ENCODE measurements around the gene THEM5.
"Not testable (repeated sequence)": the region's sequence is repeated elsewhere in the genome, so short reads cannot be mapped to it uniquely, and the experiment has no call there.

Gene THEM5

DNA sequence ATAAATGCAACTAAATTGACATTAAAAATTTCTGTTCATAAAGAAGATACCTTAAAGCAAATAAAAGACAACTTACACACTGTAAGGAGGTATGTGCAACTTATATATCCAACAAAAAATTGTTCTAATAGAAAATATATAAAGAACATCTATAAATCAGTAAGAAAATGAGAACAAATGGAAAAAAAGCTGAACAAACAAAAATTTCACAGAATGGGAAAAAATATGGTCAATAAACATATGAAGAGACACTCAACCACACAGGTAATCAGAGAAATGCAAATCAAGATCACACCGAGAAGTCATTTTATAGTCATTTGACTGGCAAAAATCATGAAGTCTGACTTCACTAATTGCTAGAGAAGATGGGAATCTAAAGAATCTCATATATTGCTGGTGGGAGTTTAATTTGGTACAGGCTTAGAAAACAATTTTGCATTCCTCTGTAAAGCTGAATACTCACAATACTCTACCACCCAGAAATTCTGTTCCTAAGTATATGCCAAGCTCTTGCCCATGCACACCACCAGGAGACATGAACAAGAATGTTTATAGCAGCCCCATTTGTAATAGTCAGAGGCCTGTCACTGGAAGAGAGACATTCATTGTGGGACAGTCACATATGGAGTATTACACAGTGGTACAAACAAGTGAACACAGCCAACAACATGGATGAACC is 22.0 kb upstream of the THEM5 start:
- TF ChIP-seq, protein P1, sequence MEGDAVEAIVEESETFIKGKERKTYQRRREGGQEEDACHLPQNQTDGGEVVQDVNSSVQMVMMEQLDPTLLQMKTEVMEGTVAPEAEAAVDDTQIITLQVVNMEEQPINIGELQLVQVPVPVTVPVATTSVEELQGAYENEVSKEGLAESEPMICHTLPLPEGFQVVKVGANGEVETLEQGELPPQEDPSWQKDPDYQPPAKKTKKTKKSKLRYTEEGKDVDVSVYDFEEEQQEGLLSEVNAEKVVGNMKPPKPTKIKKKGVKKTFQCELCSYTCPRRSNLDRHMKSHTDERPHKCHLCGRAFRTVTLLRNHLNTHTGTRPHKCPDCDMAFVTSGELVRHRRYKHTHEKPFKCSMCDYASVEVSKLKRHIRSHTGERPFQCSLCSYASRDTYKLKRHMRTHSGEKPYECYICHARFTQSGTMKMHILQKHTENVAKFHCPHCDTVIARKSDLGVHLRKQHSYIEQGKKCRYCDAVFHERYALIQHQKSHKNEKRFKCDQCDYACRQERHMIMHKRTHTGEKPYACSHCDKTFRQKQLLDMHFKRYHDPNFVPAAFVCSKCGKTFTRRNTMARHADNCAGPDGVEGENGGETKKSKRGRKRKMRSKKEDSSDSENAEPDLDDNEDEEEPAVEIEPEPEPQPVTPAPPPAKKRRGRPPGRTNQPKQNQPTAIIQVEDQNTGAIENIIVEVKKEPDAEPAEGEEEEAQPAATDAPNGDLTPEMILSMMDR (IDR thresholded peaks at IDR 0.05; ENCODE audit: extremely low read depth, missing control alignments) = no peak
- DNase-seq (ENCODE audit: low spot score) = no peak

DNA sequence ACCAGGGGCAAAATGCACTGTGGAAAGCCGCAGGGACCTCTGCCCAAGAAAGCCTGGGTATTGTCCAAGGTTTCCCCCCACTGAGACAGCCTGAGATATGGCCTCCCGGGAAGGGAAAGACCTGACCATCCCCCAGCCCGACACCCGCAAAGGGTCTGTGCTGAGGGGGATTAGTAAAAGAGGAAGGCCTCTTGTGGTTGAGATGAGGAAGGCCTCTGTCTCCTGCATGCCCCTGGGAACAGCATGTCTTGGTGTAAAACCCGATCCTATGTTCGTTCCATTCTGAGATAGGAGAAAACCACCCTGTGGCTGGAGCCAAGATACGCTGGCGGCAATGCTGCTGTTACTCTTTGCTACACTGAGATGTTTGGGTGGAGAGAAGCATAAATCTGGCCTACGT is 19.3 kb upstream of the THEM5 start:
- DNase-seq (ENCODE audit: low spot score) = not testable (repeated sequence)

DNA sequence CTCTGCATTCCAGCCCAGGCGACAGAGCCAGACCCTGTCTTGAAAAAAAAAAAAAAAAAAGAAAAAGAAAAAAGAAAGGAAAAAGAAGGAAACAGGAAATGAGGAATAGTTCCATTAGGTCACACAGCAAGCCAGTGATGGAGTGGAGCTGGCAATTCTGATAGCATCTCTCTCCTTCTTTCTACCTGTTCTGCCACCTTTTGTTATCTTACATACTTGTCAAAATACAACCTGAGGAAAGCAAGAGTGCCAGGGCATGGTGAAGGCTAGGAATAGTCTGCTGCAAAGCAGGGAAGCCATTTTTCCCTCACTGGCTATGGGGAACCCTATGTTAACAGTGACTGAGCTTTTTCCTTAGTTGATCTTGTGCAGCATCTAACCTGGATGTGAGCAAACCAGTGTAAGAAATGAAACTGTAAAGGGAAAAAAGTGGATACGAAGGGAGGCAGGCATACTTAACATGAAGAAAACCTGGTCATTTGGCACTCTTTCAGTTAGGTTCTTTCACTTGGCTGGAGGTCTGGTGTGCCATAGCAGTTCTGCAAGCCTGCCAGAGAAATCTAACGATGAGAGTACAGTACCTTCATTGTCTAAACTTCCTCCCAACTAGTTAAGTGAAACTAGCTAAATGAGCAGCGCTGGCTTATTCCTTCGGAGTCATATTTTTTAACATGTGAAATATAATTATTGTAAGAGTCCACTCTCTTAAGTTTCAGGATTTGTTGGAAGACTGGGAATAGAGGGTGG is 17.9 kb upstream of the THEM5 start:
- TF ChIP-seq, protein P1 (IDR thresholded peaks at IDR 0.05; ENCODE audit: extremely low read depth, missing control alignments) = no peak
- DNase-seq (ENCODE audit: low spot score) = no peak

DNA sequence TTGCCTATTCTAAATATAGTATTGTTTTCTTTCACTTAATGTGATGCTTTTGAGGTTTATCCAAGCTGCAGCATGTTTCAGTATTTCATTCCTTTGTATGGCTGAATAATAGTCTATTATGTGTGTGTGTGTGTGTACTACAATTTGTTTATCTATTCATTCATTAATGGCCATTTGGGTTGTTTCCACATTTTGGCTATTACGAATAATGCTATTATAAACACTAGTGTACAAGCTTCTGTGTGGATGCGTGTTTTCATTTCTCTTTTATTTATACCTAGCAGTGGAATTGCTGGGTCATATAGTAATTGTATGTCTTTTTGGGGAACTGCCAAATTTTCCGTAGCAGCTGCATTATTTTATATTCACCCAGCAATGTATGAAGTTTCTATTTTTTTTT is 15.0 kb upstream of the THEM5 start:
- TF ChIP-seq, protein P1 (IDR thresholded peaks at IDR 0.05; ENCODE audit: extremely low read depth, missing control alignments) = no peak
- no peak for DNase-seq (ENCODE audit: low spot score)

DNA sequence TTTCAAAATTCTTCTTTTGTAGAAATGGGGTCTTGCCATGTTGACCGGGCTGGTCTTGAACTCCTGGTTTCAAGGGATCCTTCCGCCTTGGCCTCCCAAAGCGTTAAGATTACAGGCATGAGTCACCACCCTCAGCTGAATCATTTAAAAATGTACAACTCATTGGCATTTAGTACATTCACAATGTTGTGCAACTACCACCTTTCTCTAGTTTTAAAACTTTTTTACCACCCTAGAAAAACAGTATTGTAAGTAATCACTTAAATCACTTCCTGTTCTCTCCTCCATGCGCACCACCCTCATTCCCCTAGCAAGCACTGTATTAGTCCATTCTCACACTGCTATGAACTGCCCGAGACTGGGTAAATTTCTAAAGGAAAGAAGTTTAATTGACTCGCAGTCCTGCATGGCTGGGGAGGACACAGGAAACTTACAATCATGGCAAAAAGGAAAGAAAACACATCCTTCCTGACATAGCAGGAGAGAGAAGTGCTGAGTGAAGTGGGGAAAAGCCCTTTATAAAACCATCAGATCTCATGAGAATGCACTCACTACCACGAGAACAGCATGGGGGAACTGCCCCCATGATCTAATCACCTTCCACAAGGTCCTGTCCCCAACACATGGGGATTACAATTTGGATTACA is 14.4 kb upstream of the THEM5 start:
- TF ChIP-seq, protein P1 (IDR thresholded peaks at IDR 0.05; ENCODE audit: extremely low read depth, missing control alignments) = no peak
- no peak for DNase-seq (ENCODE audit: low spot score)

DNA sequence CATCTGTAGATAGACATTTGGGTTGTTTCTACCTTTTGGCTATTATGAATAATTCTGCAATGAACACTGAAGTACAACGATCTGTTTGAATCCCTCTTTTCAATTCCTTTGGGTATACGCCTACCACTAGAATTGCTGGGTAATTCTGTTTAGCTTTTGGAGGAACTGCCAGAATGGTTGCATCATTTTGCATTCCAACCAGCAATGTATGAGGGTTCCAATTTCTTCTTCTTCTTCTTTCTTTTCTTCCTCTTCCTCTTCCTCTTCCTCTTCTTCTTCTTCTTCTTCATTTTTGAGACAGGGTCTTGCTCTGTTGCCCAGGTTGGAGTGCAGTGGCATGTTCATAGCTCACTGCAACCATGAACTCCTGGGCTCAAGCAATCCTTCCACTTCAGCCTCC is 13.8 kb upstream of the THEM5 start:
- TF ChIP-seq, protein P1 (IDR thresholded peaks at IDR 0.05; ENCODE audit: extremely low read depth, missing control alignments) = no peak
- no peak for DNase-seq (ENCODE audit: low spot score)

DNA sequence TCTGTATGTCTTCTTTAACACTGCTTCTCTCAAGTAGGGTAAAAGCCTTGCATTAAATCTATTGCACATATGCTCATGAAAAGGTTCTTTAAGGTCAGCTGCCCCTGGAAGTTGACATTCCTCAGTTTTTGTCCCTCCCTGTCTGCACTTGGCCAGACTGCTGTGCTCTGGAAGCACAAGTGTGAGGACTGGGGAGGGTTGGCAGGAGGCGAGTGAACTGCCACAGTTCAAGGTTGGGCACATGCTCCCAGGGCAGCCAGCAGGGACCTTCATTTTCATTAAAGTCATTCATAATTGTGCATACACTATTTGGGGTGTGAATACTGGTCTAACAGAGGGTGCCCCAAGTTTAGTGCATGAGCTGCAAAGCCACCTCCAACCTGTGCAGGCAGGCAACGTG is 10.9 kb upstream of the THEM5 start:
- no peak for DNase-seq (ENCODE audit: low spot score)
- TF ChIP-seq, protein P1 (IDR thresholded peaks at IDR 0.05; ENCODE audit: extremely low read depth, missing control alignments) = no peak
